Measurements from ENCODE around the gene ZACN. TPM values are rescaled to one million over a fixed set of nuclear protein-coding genes. Genes with fewer than 3 reads are reported as not detected.

The ZACN gene
- total RNA-seq, 1 donor from 2014 or later, result not detected

DNA sequence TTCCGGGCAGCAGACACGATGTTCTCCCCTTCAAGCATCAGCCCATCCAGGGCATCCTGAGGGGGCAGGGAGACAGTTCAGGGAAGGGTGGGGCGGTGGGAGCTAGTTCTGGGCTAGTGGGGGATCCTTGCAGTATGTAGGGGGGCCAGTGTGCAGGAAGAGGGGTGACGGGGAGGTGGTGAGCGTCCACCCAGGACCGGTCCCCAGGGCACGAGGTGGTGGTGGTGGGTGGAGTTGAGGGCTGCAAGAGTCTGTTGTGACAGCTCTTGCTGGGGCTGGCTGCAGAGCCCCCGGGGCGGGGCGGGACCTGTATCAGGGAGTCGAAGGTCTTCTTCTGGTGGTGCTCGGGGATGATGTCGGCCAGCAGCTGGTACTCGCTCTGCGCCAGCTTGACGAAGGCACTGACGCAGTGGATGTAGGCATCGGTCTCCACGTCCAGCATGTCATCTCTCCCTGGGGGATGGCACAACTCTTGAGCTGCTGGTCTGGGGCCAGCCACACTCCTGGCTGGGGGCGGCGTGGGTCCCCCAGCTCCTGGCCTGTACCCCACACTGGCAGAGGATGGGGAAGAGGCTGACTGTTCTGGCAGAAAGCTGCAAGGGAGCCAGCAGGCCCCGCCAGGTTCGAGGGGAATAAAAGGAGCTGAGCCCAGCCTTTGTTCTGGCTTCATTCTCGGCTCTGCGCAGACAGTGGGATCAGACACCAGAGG, 10.0 kb downstream of the ZACN start:
- H3K4me1 Mint-ChIP-seq (ENCODE audit: unreplicated experiment), result no peaks in the 10 kb centered on the region
- no peaks in the 10 kb centered on the region for H3K27me3 Mint-ChIP-seq (ENCODE audit: unreplicated experiment)
- no peak overlapping the region for H3K4me3 Mint-ChIP-seq (ENCODE audit: unreplicated experiment)
- H3K36me3 Mint-ChIP-seq (ENCODE audit: unreplicated experiment), result peaks cover 36% of the 10 kb centered on the region
- H3K27ac Mint-ChIP-seq (ENCODE audit: unreplicated experiment), result no peak overlapping the region
- DNase-seq (ENCODE audit: extremely low spot score, unreplicated experiment), result no peak
- no peaks in the 10 kb centered on the region for H3K9me3 Mint-ChIP-seq (ENCODE audit: unreplicated experiment)
- TF ChIP-seq, protein P1, sequence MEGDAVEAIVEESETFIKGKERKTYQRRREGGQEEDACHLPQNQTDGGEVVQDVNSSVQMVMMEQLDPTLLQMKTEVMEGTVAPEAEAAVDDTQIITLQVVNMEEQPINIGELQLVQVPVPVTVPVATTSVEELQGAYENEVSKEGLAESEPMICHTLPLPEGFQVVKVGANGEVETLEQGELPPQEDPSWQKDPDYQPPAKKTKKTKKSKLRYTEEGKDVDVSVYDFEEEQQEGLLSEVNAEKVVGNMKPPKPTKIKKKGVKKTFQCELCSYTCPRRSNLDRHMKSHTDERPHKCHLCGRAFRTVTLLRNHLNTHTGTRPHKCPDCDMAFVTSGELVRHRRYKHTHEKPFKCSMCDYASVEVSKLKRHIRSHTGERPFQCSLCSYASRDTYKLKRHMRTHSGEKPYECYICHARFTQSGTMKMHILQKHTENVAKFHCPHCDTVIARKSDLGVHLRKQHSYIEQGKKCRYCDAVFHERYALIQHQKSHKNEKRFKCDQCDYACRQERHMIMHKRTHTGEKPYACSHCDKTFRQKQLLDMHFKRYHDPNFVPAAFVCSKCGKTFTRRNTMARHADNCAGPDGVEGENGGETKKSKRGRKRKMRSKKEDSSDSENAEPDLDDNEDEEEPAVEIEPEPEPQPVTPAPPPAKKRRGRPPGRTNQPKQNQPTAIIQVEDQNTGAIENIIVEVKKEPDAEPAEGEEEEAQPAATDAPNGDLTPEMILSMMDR (IDR thresholded peaks at IDR 0.05), result no peak

- Mint-ChIP-seq H3K9me3 (ENCODE audit: unreplicated experiment) (no peaks in the 10 kb centered on the region), H3K36me3 (ENCODE audit: unreplicated experiment) (peaks cover 36% of the 10 kb centered on the region), H3K27me3 (ENCODE audit: unreplicated experiment) (no peaks in the 10 kb centered on the region), H3K27ac (ENCODE audit: unreplicated experiment) (no peak overlapping the region), H3K4me1 (ENCODE audit: unreplicated experiment) (no peaks in the 10 kb centered on the region), H3K4me3 (ENCODE audit: unreplicated experiment) (no peak overlapping the region)
- peak; percentile 85 for DNase-seq (ENCODE audit: extremely low spot score, unreplicated experiment)
- TF ChIP-seq, protein P1 (IDR thresholded peaks at IDR 0.05), result no peak
Measured at GRCh38 chr17:76089680-76090516, 10.9 kb downstream of the ZACN start.

- no peak overlapping the region for H3K4me3 Mint-ChIP-seq (ENCODE audit: unreplicated experiment)
- TF ChIP-seq, protein P1 (IDR thresholded peaks at IDR 0.05), result no peak
- no peaks in the 10 kb centered on the region for H3K9me3 Mint-ChIP-seq (ENCODE audit: unreplicated experiment)
- H3K36me3 Mint-ChIP-seq (ENCODE audit: unreplicated experiment), result peaks cover 36% of the 10 kb centered on the region
- H3K27me3 Mint-ChIP-seq (ENCODE audit: unreplicated experiment), result no peaks in the 10 kb centered on the region
- H3K4me1 Mint-ChIP-seq (ENCODE audit: unreplicated experiment), result no peaks in the 10 kb centered on the region
- no peak overlapping the region for H3K27ac Mint-ChIP-seq (ENCODE audit: unreplicated experiment)
- DNase-seq (ENCODE audit: extremely low spot score, unreplicated experiment), result no peak
Measured at GRCh38 chr17:76090517-76091129, 11.6 kb downstream of the ZACN start.

GRCh38 chr17:76091526-76092286, 12.7 kb downstream of the ZACN start:
- TF ChIP-seq, protein P1 (IDR thresholded peaks at IDR 0.05), result no peak
- DNase-seq (ENCODE audit: extremely low spot score, unreplicated experiment), result no peak
- Mint-ChIP-seq H3K36me3 (ENCODE audit: unreplicated experiment) (peaks cover 37% of the 10 kb centered on the region), H3K4me3 (ENCODE audit: unreplicated experiment) (no peak overlapping the region), H3K27ac (ENCODE audit: unreplicated experiment) (no peak overlapping the region), H3K27me3 (ENCODE audit: unreplicated experiment) (no peaks in the 10 kb centered on the region), H3K9me3 (ENCODE audit: unreplicated experiment) (no peaks in the 10 kb centered on the region), H3K4me1 (ENCODE audit: unreplicated experiment) (peaks cover 2% of the 10 kb centered on the region)
